Left lobe of liver (tissue), 2 donors: Measurements from ENCODE around the gene TGFBI. TPM values are rescaled to one million over a fixed set of nuclear protein-coding genes. Genes with fewer than 3 reads are reported as not detected.
"Not testable (repeated sequence)": the region's sequence is repeated elsewhere in the genome, so short reads cannot be mapped to it uniquely, and the experiment has no call there.

ENCODE experiments used
- ATAC-seq: fragments of 200-7000 bp; cut with Tn5 transposase; one replicate; pipeline ENCODE4 v1.9.1; 2020; ENCODE audit warnings: mild to moderate bottlenecking, moderate library complexity
- DNase-seq: peaks from one replicate; pipeline ENCODE4 v3.0.0-alpha.2; 2020; ENCODE audit warnings: low spot score
- total RNA-seq: library from RNA; stranded (reverse); gene quantifications from one replicate; pipeline ENCODE4 v1.2.1, GENCODE V29; 2021
- donor health status: DM: no; HTN: no; CAD: no; lungs with moderate emphysema.
- donor health status: DM: no; HTN: yes; CAD: no.

The TGFBI gene
- total RNA-seq, 1 donor from 2014 or later, result 49.3 TPM

GRCh38 chr5:136043968-136044610 is 15.3 kb downstream of the TGFBI start:
- ATAC-seq (no peak), DNase-seq (no peak)

- DNase-seq, result not testable (repeated sequence)
Observed at GRCh38 chr5:136045026-136045425, 16.2 kb downstream of the TGFBI start.

GRCh38 chr5:136046246-136046645 is 17.5 kb downstream of the TGFBI start:
- DNase-seq, result no peak
- peak; percentile 24 for ATAC-seq

More at GRCh38 chr5:136045026-136045425, 16.2 kb downstream of the TGFBI start:
- not testable (repeated sequence) for ATAC-seq

GRCh38 chr5:136047858-136048257 is 19.1 kb downstream of the TGFBI start:
- ATAC-seq, result peak; percentile 41

GRCh38 chr5:136048966-136049365 is 20.2 kb downstream of the TGFBI start:
- ATAC-seq (no peak), DNase-seq (no peak)

More at GRCh38 chr5:136047858-136048257, 19.1 kb downstream of the TGFBI start:
- no peak for DNase-seq

- no peak for DNase-seq
- ATAC-seq, result no peak
Observed at GRCh38 chr5:136051486-136052220, 22.9 kb downstream of the TGFBI start.

GRCh38 chr5:136052692-136053335 is 24.0 kb downstream of the TGFBI start:
- ATAC-seq, result no peak
- no peak for DNase-seq

GRCh38 chr5:136053336-136054141 is 24.8 kb downstream of the TGFBI start:
- DNase-seq, result peak; percentile 90
- ATAC-seq, result peak; percentile 83

- no peak for ATAC-seq
- no peak for DNase-seq
Observed at GRCh38 chr5:136054142-136055019, 25.6 kb downstream of the TGFBI start.

- no peak for DNase-seq
Observed at GRCh38 chr5:136055612-136056309, 27.0 kb downstream of the TGFBI start.

GRCh38 chr5:136056336-136056735 is 27.5 kb downstream of the TGFBI start:
- no peak for ATAC-seq

More at GRCh38 chr5:136055612-136056309, 27.0 kb downstream of the TGFBI start:
- ATAC-seq, result no peak

GRCh38 chr5:136056771-136057335 is 28.1 kb downstream of the TGFBI start:
- no peak for ATAC-seq
- no peak for DNase-seq

More at GRCh38 chr5:136056336-136056735, 27.5 kb downstream of the TGFBI start:
- DNase-seq, result no peak

GRCh38 chr5:136057401-136058038 is 28.7 kb downstream of the TGFBI start:
- DNase-seq (no peak), ATAC-seq (no peak)

GRCh38 chr5:136058039-136058971 is 29.5 kb downstream of the TGFBI start:
- DNase-seq (peak; percentile 87), ATAC-seq (peak; percentile 59)

GRCh38 chr5:136058972-136059354 is 30.2 kb downstream of the TGFBI start:
- ATAC-seq, result no peak
- DNase-seq, result no peak

GRCh38 chr5:136060963-136061362 is 32.2 kb downstream of the TGFBI start:
- ATAC-seq, result no peak
- no peak for DNase-seq

- DNase-seq, result no peak
- ATAC-seq, result no peak
Observed at GRCh38 chr5:136061630-136062365, 33.0 kb downstream of the TGFBI start.
